K562 (cell line): ENCODE results near the gene CEACAM21.
"Not testable (repeated sequence)": the region's sequence is repeated elsewhere in the genome, so short reads cannot be mapped to it uniquely, and the experiment has no call there.

Source experiments
- DACH1 ChIP-seq: fragments of 450-650 bp; IDR thresholded peaks from 2 replicates; pipeline ENCODE4 v1.6.1; 2018; ENCODE audit not compliant: partially characterized antibody
- HDAC6 ChIP-seq: IDR thresholded peaks from 2 replicates; pipeline ENCODE4 v1.6.1; 2012; ENCODE audit warnings: low read depth, mild to moderate bottlenecking, control low read depth, inconsistent platforms, low read length, moderate library complexity
- OTX1 ChIP-seq: fragments of 450-650 bp; formaldehyde crosslinking; IDR thresholded peaks from 2 replicates; pipeline ENCODE4 v1.4.0; 2022; ENCODE audit warnings: mild to moderate bottlenecking
- SAFB2 ChIP-seq: fragments of 200-400 bp; formaldehyde crosslinking; IDR thresholded peaks from 2 replicates; pipeline ENCODE4 v1.6.1; 2018; ENCODE audit warnings: borderline replicate concordance, low read length, low read depth, moderate library complexity; ENCODE audit not compliant: severe bottlenecking
- SPI1 ChIP-seq: IDR thresholded peaks from 2 replicates; pipeline ENCODE4 v1.6.1; 2011; ENCODE audit warnings: low read depth, low read length, control low read depth, borderline replicate concordance
- TOE1 ChIP-seq, 2 experiments: fragments of 450-650 bp in 1 of 2; sonication (generic) in 1 of 2; formaldehyde crosslinking in 1 of 2; IDR thresholded peaks; 2 replicates each; pipeline versions ENCODE4 v1.7.1 to v1.8.0; 2016 to 2022; ENCODE audit warnings: borderline replicate concordance in 2 of 2, mild to moderate bottlenecking in 2 of 2, antibody characterized with exemption in 1 of 2, inconsistent platforms in 1 of 2, low read depth in 1 of 2, missing genetic modification reagents in 1 of 2, moderate library complexity in 1 of 2
- ZNF24 ChIP-seq: fragments of 450-650 bp; IDR thresholded peaks from 2 replicates; pipeline ENCODE4 v1.6.1; 2016
- TF ChIP-seq, protein P1 (sequence below): fragments of 250-450 bp; sonication (Bioruptor Pico); IDR thresholded peaks from 2 replicates; pipeline ENCODE4 v1.8.0; 2021; ENCODE audit warnings: borderline replicate concordance, mild to moderate bottlenecking, moderate library complexity; ENCODE audit not compliant: poor library complexity, severe bottlenecking

- TF ChIP-seq TOE1 (IDR thresholded peaks at IDR 0.05; ENCODE audit: borderline replicate concordance); TOE1 (CRISPR knock-in tag; IDR thresholded peaks at IDR 0.05; ENCODE audit: borderline replicate concordance, low read depth); SAFB2; SPI1; ZNF24; HDAC6; OTX1 (CRISPR knock-in tag); DACH1: not testable (repeated sequence)
- TF ChIP-seq, protein P1, sequence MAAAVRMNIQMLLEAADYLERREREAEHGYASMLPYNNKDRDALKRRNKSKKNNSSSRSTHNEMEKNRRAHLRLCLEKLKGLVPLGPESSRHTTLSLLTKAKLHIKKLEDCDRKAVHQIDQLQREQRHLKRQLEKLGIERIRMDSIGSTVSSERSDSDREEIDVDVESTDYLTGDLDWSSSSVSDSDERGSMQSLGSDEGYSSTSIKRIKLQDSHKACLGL (CRISPR knock-in tag) = not testable (repeated sequence)
These were observed 5.1 kb downstream of the CEACAM21 start for GRCh38 chr19:41581068-41581467.
